VCaP (cell line): ENCODE data around the gene PARG.
A peak's percentile ranks its signal among the peaks of the same experiment; 100 is the strongest.
"Not testable (repeated sequence)": the region's sequence is repeated elsewhere in the genome, so short reads cannot be mapped to it uniquely, and the experiment has no call there.

Experiments
- H3K27ac ChIP-seq: fragments of 450-650 bp; 2 replicates; pipeline ENCODE4 v1.5.1; 2017
- CTCF ChIP-seq: fragments of 450-650 bp; conservative IDR thresholded peaks from 2 replicates; pipeline ENCODE4 v1.5.1; 2017; ENCODE audit warnings: mild to moderate bottlenecking, moderate library complexity

PARG gene

GRCh38 chr10:49908290-49909080 lies 33.3 kb downstream of the PARG start:
- not testable (repeated sequence) for H3K27ac ChIP-seq

DNA sequence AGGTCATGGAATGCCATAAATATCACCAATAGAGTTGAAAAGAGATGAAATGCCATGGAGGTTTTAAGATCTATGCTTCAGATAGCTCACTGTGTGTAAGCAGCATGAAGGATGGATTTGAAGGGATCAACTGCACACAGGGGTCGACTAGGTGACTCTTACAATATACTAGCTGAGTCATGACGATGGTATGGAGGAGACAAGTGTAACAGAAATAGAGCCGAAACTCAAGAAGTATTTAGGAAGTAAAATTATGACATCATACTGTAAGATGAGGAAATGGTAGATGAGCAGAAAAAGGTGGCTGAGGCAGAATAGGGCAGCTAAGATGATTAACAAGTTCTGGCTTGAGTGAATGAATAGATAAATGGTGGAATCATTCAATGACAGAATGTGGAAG lies 38.0 kb downstream of the PARG start:
- H3K27ac ChIP-seq, result not testable (repeated sequence)

- H3K27ac ChIP-seq, result not testable (repeated sequence)
These were observed 41.4 kb downstream of the PARG start for GRCh38 chr10:49900406-49900805.

GRCh38 chr10:49899999-49900398 lies 41.8 kb downstream of the PARG start:
- not testable (repeated sequence) for H3K27ac ChIP-seq

DNA sequence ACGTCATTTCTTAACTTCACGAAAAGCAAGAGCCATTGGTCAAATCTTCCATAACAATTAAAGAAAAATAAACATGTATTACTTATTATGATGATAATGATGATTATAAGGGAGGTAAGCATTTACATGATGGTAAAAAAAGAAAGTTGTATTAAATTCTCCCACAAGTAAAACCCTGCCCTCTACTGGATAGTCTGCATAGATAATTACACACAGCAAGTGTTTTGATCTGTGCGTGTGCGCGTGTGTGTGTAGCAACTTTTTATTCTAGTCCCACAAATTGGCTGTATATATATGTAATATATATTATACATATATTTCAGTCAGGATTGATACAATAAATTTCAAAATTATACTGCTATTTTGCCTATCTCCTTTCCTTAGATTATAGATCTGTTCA lies 51.8 kb downstream of the PARG start:
- TF ChIP-seq CTCF, result peak; percentile 70
- not testable (repeated sequence) for H3K27ac ChIP-seq

- H3K27ac ChIP-seq, result not testable (repeated sequence)
These were observed 57.0 kb downstream of the PARG start for GRCh38 chr10:49884739-49885331.

DNA sequence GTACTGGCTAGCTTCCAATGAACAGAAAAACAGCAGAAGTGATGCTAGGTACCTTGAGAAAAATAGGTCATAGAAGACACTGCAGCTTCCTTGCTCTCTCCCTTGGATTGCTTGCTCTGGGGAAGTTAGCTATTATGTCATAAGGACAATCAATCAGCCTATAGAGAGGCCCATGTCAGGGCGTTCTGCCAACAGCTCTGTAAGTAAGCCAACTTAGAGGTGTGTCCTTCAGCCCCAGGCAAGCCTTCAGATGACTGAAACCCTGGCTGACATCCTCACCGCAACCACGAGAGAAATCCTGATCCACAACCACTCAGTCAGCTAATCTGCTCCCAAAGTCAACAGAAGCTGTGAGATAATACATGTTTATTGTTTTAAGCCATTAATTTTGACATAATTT lies 58.0 kb downstream of the PARG start:
- H3K27ac ChIP-seq, result not testable (repeated sequence)

- not testable (repeated sequence) for H3K27ac ChIP-seq
These were observed 59.5 kb downstream of the PARG start for GRCh38 chr10:49882327-49882726.

GRCh38 chr10:49872740-49873139 lies 69.1 kb downstream of the PARG start:
- H3K27ac ChIP-seq, result not testable (repeated sequence)

DNA sequence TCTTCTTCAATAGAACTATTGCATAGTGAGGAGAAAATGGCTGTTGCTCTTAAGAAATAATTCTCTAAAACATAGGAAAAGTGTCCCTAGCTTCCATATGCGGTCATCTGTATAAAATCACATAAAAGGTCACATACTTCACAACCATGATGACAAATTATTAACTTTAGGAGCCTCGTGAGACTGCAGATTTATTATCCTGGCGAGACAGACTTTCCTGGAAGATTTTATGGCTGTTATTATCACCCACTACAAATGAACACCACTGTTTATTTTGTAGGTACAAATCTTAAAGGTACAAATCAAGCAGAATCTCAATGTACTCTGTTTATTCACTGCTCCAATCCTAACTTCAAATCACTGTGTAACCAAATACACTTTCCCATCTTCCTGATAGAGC lies 70.4 kb downstream of the PARG start:
- not testable (repeated sequence) for H3K27ac ChIP-seq

GRCh38 chr10:49859933-49860332 lies 81.9 kb downstream of the PARG start:
- H3K27ac ChIP-seq, result not testable (repeated sequence)

GRCh38 chr10:49858697-49859382 lies 83.0 kb downstream of the PARG start:
- not testable (repeated sequence) for H3K27ac ChIP-seq

GRCh38 chr10:49849520-49849919 lies 92.3 kb downstream of the PARG start:
- not testable (repeated sequence) for H3K27ac ChIP-seq

DNA sequence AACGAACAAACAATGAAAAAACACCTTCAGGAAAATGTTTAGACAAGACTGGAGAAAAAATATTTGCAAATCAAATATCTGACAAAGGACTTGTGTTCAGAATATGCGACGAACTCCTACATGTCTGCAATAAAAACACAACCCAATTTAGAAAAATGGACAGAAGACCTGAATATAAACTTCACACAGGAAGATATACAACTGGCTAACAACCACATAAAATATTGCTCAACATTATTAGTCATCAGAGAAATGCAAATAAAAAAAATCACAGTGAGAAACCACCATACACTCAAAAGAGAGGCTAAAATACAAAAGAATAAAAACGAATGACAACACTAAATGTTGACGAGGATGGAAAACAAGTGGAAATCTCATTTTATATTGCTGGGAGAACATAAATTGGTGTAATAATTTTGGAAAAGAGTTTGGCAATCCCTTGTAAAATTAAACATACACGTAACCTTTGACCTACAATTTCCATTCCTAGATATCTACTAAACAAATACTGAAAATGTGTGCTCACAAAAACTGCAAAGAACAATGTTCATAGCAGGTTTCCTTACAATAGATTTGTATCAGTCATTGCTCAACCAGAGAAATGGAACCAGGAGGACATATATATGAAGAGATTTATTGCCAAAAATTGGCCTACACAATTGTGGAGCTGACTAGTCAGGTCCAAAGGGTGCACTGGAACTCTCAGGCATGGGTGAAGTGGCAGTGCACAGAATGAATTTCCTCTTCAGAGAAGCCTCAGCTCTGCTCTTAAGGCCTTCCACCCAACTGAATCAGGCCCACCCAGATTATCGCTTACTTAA lies 96.8 kb downstream of the PARG start:
- TF ChIP-seq CTCF, result no peak

DNA sequence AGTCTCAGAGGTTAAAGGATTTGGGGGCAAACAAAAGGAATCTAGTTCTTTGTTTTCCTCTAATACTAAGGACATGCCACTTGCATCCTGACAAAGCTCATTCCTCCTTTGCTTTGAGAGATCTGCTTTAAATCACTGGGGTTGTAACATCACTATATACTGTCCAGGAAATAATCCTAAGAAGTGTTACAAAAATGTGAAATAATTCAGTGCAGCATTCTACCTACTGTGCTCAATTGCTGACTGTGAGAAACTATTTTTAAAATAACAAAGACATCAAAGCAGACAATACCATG lies 99.5 kb downstream of the PARG start:
- peak overlapping the region; percentile 93 for H3K27ac ChIP-seq

More for the DNA sequence above, 96.8 kb downstream of the PARG start:
- H3K27ac ChIP-seq, result peak overlapping the region; percentile 6
